ENCODE results near the gene DRAM1. TPM values are rescaled to one million over a fixed set of nuclear protein-coding genes. Genes with fewer than 3 reads are reported as not detected.

Gene DRAM1
- total RNA-seq, 4 donors from 2014 or later, result 13.2 to 29.1 (median 21.2) TPM

DNA sequence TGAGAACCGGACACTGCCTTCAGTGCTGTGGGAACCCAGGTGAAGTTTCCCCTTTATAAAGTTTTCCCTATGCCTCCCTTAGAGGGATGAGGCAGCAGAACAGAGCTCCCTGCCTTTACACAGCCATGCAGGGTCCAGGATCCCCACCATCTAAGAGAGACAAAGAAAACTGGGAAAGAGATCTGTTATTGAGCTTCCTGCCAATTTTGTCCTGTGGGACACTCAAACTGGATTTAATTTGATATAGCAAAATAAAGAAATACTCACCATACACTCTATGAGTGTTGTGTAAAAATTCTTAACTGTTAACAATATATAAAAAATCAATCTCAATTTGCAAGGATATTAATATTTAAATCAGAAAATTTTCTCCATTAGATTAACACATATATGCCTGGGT is 69.9 kb downstream of the DRAM1 start:
- H3K27me3 ChIP-seq, result no peaks in the 10 kb centered on the region
- no peaks in the 10 kb centered on the region for H3K9me3 ChIP-seq
- peaks cover 0 to 5% (median 0%) of the 10 kb centered on the region in 3 donors for H3K4me1 ChIP-seq
- no CpG with 5 or more reads among the region's 1 CpG for WGBS, 2 donors (ENCODE audit: low coverage in 1 of 2)
- no peak for ATAC-seq
- no peak overlapping the region for H3K27ac ChIP-seq
- no peaks in the 10 kb centered on the region for H3K36me3 ChIP-seq
- H3K4me3 ChIP-seq, result no peak overlapping the region
- TF ChIP-seq POLR2AphosphoS5 (IDR thresholded peaks at IDR 0.05) (no peak), POLR2A (IDR thresholded peaks at IDR 0.05) (no peak), EP300 (IDR thresholded peaks at IDR 0.05) (no peak)
- TF ChIP-seq, protein P1, sequence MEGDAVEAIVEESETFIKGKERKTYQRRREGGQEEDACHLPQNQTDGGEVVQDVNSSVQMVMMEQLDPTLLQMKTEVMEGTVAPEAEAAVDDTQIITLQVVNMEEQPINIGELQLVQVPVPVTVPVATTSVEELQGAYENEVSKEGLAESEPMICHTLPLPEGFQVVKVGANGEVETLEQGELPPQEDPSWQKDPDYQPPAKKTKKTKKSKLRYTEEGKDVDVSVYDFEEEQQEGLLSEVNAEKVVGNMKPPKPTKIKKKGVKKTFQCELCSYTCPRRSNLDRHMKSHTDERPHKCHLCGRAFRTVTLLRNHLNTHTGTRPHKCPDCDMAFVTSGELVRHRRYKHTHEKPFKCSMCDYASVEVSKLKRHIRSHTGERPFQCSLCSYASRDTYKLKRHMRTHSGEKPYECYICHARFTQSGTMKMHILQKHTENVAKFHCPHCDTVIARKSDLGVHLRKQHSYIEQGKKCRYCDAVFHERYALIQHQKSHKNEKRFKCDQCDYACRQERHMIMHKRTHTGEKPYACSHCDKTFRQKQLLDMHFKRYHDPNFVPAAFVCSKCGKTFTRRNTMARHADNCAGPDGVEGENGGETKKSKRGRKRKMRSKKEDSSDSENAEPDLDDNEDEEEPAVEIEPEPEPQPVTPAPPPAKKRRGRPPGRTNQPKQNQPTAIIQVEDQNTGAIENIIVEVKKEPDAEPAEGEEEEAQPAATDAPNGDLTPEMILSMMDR (IDR thresholded peaks at IDR 0.05), result no peak

DNA sequence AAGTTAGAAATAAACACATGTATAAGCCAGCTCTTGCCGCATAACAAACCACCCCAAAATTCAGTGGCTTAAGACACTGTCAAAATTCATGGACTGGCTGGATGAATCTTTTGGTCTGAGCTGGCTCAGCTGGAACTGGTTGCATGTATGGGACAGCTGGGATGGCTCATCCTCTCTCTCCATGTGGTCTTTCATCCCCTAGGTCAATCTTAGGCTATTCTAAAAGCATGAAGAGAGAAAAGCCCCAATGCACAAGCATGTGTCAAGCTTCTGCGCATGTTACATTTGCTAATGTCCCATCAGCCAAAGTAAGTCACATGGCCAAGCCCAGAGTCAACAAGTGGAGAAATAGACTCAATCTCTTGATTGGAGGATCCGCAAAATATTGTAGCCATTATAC is 71.0 kb downstream of the DRAM1 start:
- WGBS, 2 donors (ENCODE audit: low coverage in 1 of 2), result 64 to 93% methylated on average over 2 to 3 of the region's 3 CpGs
- peak; percentile 86 for ATAC-seq

DNA sequence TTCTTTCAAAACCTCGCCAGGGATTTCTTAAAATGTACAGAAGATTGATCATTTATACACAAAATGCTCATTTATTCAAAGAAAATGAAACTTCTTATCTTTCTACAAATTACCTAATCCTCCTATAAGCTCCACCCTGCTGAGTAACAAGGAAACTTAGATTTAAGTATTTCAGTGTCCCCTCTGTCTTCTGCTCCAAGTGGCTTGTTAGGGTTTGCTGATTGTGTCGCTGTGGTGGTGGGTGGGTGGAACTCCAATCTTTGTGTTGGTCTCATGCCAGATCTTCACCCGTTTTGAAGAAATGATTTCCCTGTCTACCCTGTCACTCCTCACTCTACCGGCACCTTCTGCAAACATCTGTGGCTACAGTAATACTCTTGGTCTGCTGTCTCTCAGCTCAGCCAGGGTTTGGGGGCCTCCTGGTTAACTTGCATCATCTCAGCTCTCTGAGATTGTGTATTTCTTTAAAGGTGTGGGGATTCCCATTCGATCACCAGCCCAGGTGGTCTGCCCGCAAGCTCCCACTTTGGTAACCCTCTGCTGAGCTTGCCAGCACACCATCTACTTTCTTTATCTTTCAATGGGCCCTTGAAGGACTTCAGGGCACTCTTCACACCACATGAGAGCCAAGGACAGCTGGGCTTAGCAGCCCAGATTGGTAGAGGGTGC is 73.8 kb downstream of the DRAM1 start:
- H3K9me3 ChIP-seq, result no peaks in the 10 kb centered on the region
- H3K36me3 ChIP-seq, result no peaks in the 10 kb centered on the region
- no peak for TF ChIP-seq POLR2A (IDR thresholded peaks at IDR 0.05)
- TF ChIP-seq POLR2AphosphoS5 (IDR thresholded peaks at IDR 0.05), result no peak
- no peak for TF ChIP-seq EP300 (IDR thresholded peaks at IDR 0.05)
- TF ChIP-seq, protein P1 (IDR thresholded peaks at IDR 0.05), result no peak
- no peaks in the 10 kb centered on the region for H3K27me3 ChIP-seq
- no peak overlapping the region for H3K4me3 ChIP-seq
- WGBS, 2 donors (ENCODE audit: low coverage in 1 of 2), result 89 to 95% methylated on average over 5 to 6 of the region's 6 CpGs
- ATAC-seq, result no peak
- H3K27ac ChIP-seq, result no peak overlapping the region
- peaks cover 0 to 1% (median 0%) of the 10 kb centered on the region in 3 donors for H3K4me1 ChIP-seq

More for the DNA sequence above, 71.0 kb downstream of the DRAM1 start:
- H3K9me3 ChIP-seq, result no peaks in the 10 kb centered on the region
- H3K4me1 ChIP-seq, result peaks cover 0 to 5% (median 0%) of the 10 kb centered on the region in 3 donors
- no peaks in the 10 kb centered on the region for H3K27me3 ChIP-seq
- no peaks in the 10 kb centered on the region for H3K36me3 ChIP-seq
- no peak overlapping the region for H3K4me3 ChIP-seq
- TF ChIP-seq, protein P1 (IDR thresholded peaks at IDR 0.05), result no peak
- TF ChIP-seq POLR2A (IDR thresholded peaks at IDR 0.05) (no peak), EP300 (IDR thresholded peaks at IDR 0.05) (no peak), POLR2AphosphoS5 (IDR thresholded peaks at IDR 0.05) (peak; percentile 10)
- H3K27ac ChIP-seq, result no peak overlapping the region

DNA sequence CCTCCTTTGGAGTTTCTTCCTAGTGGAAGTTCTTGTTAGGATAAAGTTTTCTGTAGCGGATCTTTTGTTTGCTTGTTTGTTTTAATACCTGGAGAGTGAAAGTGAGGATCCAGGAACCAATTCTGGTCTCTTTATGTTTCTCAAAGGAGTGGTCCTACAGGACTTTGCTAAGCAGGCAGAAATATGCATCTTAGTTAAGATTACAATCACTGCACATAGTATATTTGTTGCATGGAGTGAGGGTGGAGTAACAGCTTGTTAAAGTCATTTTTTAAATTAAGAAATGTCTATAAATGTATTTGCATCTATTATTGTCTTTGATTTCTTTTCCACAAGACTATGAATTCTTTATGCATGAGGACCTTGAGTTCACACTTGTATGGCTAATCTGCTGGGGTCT is 76.7 kb downstream of the DRAM1 start:
- Histone ChIP-seq H3K9me3 (no peaks in the 10 kb centered on the region), H3K27me3 (no peaks in the 10 kb centered on the region), H3K36me3 (no peaks in the 10 kb centered on the region), H3K27ac (no peak overlapping the region), H3K4me3 (no peak overlapping the region), H3K4me1 (no peaks in the 10 kb centered on the region)
- TF ChIP-seq POLR2A (IDR thresholded peaks at IDR 0.05) (no peak), EP300 (IDR thresholded peaks at IDR 0.05) (no peak), POLR2AphosphoS5 (IDR thresholded peaks at IDR 0.05) (no peak)
- TF ChIP-seq, protein P1 (IDR thresholded peaks at IDR 0.05), result no peak
- ATAC-seq, result no peak
- WGBS, 2 donors (ENCODE audit: low coverage in 1 of 2), result 67 to 83% methylated on average over 1 of the region's 1 CpG

DNA sequence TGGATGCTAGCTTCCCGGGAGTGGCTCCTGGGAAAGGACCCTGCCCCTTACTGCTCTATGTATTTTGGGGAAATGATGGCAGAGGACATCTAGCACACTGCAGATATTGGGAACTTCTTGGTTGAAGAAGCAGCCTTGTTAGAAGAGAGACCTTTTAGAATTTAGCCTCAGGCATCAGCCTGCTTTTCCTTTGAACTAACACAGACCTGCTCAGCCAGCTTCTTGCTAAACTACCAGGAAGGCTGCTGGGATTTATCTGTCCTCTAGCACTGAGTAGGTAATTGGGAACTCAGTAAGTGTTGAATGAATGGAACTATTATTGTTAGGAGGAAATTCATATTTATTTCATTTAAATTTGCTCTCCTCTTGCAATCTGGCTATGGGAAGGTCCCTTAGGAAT is 77.3 kb downstream of the DRAM1 start:
- no peaks in the 10 kb centered on the region for H3K4me1 ChIP-seq
- no peaks in the 10 kb centered on the region for H3K36me3 ChIP-seq
- 27% methylated on average over 1 of the region's 1 CpG; no CpG with 5 or more reads in 1 of the 2 donors for WGBS, 2 donors (ENCODE audit: low coverage in 1 of 2)
- ATAC-seq, result no peak
- peaks cover 0 to 3% (median 0%) of the 10 kb centered on the region in 3 donors for H3K9me3 ChIP-seq
- TF ChIP-seq EP300 (IDR thresholded peaks at IDR 0.05) (no peak), POLR2AphosphoS5 (IDR thresholded peaks at IDR 0.05) (no peak), POLR2A (IDR thresholded peaks at IDR 0.05) (no peak)
- TF ChIP-seq, protein P1 (IDR thresholded peaks at IDR 0.05), result no peak
- H3K27ac ChIP-seq, result no peak overlapping the region
- no peaks in the 10 kb centered on the region for H3K27me3 ChIP-seq
- H3K4me3 ChIP-seq, result no peak overlapping the region
